RWPE1 (cell line): Measurements from ENCODE around the gene KAZALD1.

ENCODE experiments used
- CTCF ChIA-PET: fragments of 350-600 bp; sonication (Branson Sonifier 250); formaldehyde crosslinking; extraction: SDS; loops from one replicate; lab custom pipeline; 2021; lab: Yijun Ruan, JAX
- POLR2A ChIA-PET: fragments of 400-600 bp; formaldehyde crosslinking; extraction: SDS; loops from one replicate; lab custom pipeline; 2020; ENCODE audit warnings: antibody characterized with exemption; ENCODE audit not compliant: low non-redundant PET; lab: Yijun Ruan, JAX
- DNase-seq: peaks from one replicate; pipeline ENCODE4 v3.0.0; 2012; ENCODE audit warnings: low spot score
- H3K27ac ChIP-seq: fragments of 450-650 bp; 2 replicates; pipeline ENCODE4 v1.5.1; 2017
- CTCF ChIP-seq: fragments of 450-650 bp; conservative IDR thresholded peaks from 2 replicates; pipeline ENCODE4 v1.5.1; 2017; ENCODE audit warnings: low read depth, mild to moderate bottlenecking

Gene KAZALD1

GRCh38 chr10:101044117-101044516, 17.7 kb upstream of the KAZALD1 start:
- H3K27ac ChIP-seq, result no peak overlapping the region
- POLR2A ChIA-PET, result interaction anchor here (1.5 to 2.3 kb wide), 3 partner anchors 17 to 46 kb away, joined by 4 to 11 read pairs (median 4); partner anchors contain the start of gene KAZALD1
- CTCF ChIA-PET, result interaction anchor here (0.6 to 5.3 kb wide), 4 partner anchors 7 to 98 kb away, joined by 4 to 32 read pairs (median 12); no protein-coding TSS in a partner anchor

GRCh38 chr10:101046332-101047238, 15.2 kb upstream of the KAZALD1 start:
- TF ChIP-seq CTCF, result no peak
- CTCF ChIA-PET, result interaction anchor here (0.5 to 1.6 kb wide), 6 partner anchors 13 to 96 kb away, joined by 3 to 10 read pairs (median 4); no protein-coding TSS in a partner anchor
- POLR2A ChIA-PET, result no interaction called here
- H3K27ac ChIP-seq, result no peak overlapping the region
- DNase-seq, result no peak

More at GRCh38 chr10:101044117-101044516, 17.7 kb upstream of the KAZALD1 start:
- DNase-seq, result no peak
- TF ChIP-seq CTCF, result no peak

DNA sequence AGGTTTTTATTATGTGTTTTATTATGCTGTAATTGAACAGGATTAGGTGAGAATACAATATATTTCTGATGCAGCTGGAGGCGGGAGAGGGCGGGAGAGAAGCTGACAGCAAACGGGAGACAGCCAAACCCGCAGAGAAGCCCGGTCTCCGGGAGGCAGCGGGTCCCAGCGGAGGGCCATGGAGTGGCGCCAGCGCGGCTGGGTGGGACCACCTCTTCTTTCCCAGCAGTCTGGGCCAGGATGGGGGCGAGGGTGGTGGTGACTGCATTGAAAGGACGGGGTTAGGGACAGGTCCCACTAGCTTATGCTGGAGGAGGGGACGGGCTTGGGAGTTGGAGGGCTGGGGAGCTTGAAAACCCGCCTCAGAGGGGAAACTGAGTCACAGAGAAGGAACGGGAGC, 14.5 kb upstream of the KAZALD1 start:
- no peak for TF ChIP-seq CTCF
- CTCF ChIA-PET, result interaction anchor here (0.5 to 1.6 kb wide), 5 partner anchors 12 to 95 kb away, joined by 3 to 10 read pairs (median 4); no protein-coding TSS in a partner anchor

DNA sequence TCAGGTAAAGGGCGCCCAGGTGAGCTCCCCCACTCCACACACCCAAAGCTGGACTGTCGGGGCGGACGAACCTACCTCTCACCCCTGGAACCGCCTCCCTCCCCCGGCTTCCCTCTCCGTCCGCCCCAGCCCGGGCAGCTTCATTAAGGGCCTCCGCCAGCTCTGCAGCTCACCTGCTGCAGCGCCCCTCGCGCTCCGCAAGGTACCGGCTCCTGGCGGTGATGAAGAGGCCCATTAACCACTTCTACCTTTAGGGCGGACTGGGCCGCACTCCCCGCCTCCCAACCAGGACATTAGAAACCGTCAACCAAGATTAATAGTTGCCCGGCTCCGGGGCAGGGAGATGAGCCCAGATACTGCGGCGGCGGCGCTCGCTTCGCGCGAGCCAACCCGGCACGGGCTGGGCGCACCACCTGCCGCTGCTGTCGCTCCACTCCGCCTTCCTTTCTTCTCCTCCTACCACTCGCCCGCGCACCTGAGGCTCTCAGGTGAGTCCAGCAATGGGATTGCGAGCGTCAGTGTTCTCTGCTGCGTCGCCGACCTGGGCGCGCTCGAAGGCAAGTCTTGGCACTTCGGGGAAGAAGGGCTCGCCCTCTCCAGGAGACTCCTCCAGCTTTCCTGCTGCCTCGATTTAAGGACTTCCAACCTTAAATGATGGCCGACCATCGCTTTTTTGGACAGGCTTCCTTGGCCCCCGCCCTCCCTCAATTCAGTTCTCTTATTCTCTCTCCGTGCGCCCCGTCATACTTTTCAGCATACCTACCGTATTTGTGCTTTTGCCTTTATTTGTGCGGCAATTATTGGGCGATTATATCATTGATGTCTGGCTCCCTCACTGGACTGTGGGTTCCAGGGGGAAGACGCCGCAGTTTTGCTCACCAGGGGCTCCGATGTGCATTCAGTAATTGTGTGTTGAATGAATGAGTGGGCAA, 13.6 kb upstream of the KAZALD1 start:
- TF ChIP-seq CTCF, result no peak
- DNase-seq, result no peak
- H3K27ac ChIP-seq, result no peak overlapping the region
- ChIA-PET POLR2A (interaction anchor here (0.5 kb wide), 1 partner anchor 1080 kb away, joined by 3 read pairs; no protein-coding TSS in a partner anchor), CTCF (interaction anchor here (0.6 to 1.6 kb wide), 4 partner anchors 11 to 94 kb away, joined by 3 to 10 read pairs (median 4); no protein-coding TSS in a partner anchor)

More for the DNA sequence above, 14.5 kb upstream of the KAZALD1 start:
- POLR2A ChIA-PET, result no interaction called here
- H3K27ac ChIP-seq, result no peak overlapping the region
- DNase-seq, result no peak

- ChIA-PET POLR2A (interaction anchor here (0.6 to 1.7 kb wide), 5 partner anchors 9 to 1686 kb away, joined by 3 to 5 read pairs (median 4); partner anchors contain the start of genes KAZALD1, PDZD7 and SFXN3), CTCF (interaction anchor here (0.5 to 3.6 kb wide), 30 partner anchors 9 to 1654 kb away, joined by 3 to 32 read pairs (median 4); partner anchors contain the start of genes PDZD7 and SFXN3)
- H3K27ac ChIP-seq, result no peak overlapping the region
- TF ChIP-seq CTCF, result peak; percentile 92
- DNase-seq, result peak; percentile 70
Observed at GRCh38 chr10:101050208-101051069, 11.3 kb upstream of the KAZALD1 start.
